ENCODE results near the gene SLC7A1.

The SLC7A1 gene

DNA sequence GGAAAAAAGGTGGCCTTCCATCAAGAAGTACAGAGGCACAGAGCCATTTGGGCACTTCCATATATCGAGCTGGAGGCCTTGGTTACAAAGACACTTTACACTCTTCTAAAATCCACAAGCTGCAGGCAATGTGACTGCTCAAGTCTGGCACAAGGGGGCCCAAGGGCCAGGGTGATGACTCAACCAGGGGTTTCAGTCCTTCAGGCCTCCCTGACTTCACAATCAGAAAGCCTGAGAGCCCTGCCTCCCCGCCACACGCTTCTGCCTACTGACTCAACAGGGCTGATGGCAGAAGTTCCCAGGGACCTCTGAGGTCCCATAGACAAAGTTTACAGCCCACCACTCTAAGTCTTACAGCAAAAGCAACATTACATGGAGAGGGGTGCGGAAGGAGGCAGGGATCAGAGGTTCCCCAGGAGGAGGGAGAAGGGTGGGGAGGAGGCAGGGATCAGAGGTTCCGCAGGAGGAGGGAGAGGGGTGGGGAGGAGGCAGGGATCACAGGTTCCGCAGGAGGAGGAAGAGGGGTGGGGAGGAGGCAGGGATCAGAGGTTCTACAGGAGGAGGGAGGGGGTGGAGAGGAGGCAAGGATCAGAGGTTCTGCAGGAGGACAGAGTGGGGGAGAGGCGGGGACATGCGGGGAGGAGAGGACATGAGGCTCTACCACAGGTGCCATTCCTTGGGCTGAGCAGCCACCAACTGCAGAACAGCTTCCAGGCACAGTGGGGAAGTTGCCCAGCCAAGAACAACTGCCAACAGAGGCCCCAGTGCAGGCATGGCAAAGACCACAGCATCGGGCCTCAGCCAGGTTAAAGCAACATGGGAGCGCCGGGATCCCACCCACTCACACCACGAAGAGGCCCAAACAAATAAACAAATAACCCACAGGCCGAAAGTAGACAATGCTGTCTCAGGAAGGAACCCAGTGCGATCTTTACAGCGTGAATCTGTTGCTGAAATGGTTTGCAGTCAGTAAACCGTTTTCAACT, 52.0 kb downstream of the SLC7A1 start:
- no peak overlapping the region for H3K27ac ChIP-seq

DNA sequence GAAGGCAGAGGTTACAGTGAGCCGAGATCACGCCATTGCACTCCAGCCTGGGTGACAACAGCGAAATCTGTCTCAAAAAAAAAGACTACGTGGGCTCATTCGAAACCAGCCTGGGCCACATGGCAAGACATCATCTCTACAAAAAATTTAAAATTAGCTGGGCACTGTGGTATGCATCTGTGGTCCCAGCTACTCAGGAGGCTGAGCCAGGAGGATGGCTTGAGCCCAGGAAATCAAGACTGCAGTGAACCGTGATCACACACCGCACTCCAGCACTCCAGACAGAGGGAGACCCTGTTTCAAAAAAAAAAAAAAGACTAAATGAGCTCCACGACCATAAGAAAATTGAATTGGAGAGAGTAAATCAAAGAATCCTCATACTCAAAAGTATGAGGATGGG, 53.1 kb downstream of the SLC7A1 start:
- no peak for TF ChIP-seq ZFX (IDR thresholded peaks at IDR 0.05)
- TF ChIP-seq, protein P1, sequence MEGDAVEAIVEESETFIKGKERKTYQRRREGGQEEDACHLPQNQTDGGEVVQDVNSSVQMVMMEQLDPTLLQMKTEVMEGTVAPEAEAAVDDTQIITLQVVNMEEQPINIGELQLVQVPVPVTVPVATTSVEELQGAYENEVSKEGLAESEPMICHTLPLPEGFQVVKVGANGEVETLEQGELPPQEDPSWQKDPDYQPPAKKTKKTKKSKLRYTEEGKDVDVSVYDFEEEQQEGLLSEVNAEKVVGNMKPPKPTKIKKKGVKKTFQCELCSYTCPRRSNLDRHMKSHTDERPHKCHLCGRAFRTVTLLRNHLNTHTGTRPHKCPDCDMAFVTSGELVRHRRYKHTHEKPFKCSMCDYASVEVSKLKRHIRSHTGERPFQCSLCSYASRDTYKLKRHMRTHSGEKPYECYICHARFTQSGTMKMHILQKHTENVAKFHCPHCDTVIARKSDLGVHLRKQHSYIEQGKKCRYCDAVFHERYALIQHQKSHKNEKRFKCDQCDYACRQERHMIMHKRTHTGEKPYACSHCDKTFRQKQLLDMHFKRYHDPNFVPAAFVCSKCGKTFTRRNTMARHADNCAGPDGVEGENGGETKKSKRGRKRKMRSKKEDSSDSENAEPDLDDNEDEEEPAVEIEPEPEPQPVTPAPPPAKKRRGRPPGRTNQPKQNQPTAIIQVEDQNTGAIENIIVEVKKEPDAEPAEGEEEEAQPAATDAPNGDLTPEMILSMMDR (conservative IDR thresholded peaks at IDR 0.05) = no peak
- no peak overlapping the region for H3K27ac ChIP-seq

More for the DNA sequence above, 52.0 kb downstream of the SLC7A1 start:
- TF ChIP-seq ZFX (IDR thresholded peaks at IDR 0.05) = no peak
- TF ChIP-seq, protein P1 (conservative IDR thresholded peaks at IDR 0.05) = no peak

DNA sequence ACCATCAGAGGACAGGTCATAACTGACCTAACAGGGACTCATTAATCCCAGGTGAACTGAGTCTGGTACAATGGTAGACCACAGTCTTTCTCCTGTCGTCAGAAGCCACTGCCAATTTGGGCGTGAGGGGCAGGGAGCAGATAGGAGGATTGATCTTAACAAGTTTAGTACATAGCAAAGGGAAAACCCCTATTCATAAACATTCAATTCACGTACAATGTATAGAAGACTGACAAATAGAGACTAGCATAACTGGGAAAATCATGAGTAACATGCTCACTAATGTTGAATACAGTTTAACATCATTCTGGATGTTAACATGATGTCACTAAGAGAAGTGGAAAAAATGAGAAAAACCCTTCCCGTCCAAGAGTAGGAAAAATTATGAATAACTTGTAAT, 54.1 kb downstream of the SLC7A1 start:
- TF ChIP-seq, protein P1 (conservative IDR thresholded peaks at IDR 0.05) = no peak
- TF ChIP-seq ZFX (IDR thresholded peaks at IDR 0.05) = no peak
- no peak overlapping the region; the same call in 1 of the 2 replicates for H3K27ac ChIP-seq

DNA sequence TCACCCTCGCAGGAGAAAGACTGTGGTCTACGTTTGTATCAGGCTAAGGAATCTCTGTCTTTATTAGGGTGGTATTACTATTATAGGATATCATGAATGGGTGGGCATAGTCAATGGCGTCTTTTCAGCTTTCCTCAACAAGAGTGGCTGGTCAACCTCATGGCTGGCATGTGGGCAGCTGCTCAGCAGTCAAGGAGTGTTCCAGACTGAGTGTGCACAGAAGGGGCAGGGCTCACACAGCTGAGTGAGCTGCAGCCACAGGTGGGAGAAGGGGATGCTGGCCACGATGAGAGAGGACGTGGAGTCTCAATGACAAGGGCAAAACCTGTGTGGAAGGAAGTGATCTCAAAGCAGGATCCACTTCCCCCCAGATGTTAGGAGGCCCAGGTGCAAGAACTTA, 54.7 kb downstream of the SLC7A1 start:
- TF ChIP-seq, protein P1 (conservative IDR thresholded peaks at IDR 0.05) = no peak
- TF ChIP-seq ZFX (IDR thresholded peaks at IDR 0.05) = no peak
- H3K27ac ChIP-seq = peak overlapping the region; percentile 1; the same call in 1 of the 2 replicates

DNA sequence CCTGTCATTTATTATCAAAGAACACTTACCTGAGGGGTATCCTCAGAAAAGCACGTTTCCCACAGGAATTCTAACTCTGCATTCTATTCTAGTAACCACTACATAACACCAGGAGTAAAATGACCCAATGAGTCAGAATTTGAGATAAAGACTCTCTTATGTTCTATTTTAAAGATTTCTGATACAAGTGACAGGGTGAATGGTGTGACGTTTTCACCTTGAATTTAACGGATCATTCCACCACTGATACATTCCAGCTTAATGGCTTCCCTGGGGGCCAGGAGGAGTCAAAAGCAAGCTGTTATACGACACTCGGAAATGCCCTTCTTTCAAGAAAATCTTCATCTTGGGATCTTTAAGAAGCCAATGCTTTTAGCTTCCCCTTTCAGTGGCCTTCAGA, 55.2 kb downstream of the SLC7A1 start:
- H3K27ac ChIP-seq = peak overlapping the region; percentile 1; the same call in 1 of the 2 replicates
- TF ChIP-seq ZFX (IDR thresholded peaks at IDR 0.05) = no peak
- TF ChIP-seq, protein P1 (conservative IDR thresholded peaks at IDR 0.05) = no peak

DNA sequence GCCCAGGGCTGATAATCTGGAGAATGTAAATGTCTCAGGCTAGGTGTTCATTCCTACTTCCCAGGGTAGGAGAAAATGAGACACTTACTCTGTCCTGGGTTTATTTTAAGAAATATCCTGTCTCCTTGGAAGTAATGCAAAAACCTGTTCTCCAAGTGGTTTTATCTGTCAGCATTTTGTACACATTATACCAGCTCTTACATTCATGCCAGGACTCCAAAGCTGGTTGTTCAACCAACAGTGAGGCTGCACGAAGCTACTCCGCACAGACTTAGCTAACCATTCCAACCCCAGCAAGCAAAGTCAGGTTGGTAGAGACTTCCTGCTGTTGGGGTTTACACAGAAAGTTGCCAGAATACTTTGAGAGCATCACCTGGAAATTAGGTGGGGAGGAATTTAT, 55.6 kb downstream of the SLC7A1 start:
- peak overlapping the region; percentile 27 for H3K27ac ChIP-seq
- TF ChIP-seq, protein P1 (conservative IDR thresholded peaks at IDR 0.05) = no peak
- no peak for TF ChIP-seq ZFX (IDR thresholded peaks at IDR 0.05)

DNA sequence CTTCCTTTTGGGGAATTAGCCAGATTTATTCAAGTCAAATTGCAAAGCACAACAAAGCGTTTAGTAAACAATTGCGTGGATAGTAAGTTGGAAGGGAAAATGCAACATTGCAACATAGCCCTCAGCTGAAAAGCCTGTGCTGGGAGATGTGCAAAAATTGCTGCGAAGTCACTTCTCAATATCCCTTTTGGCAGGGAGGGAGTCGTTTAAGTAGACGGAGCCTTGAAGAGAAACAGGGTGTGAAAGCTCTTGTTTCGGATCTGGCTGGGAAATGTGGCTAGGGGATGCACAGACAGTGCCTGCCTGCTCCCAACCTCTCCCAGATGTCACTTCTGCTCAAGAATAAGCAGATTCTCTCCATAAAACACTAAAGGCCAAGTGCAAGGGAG, 56.8 kb downstream of the SLC7A1 start:
- TF ChIP-seq, protein P1 (conservative IDR thresholded peaks at IDR 0.05) = no peak
- H3K27ac ChIP-seq = peak overlapping the region; percentile 7

All from C4-2B (cell line).